Right lobe of liver (tissue), 4 donors: Measurements from ENCODE around the gene HPN.

Source experiments
- CTCF ChIP-seq, 4 donors: fragments of 200-600 bp in 3 of 4; fragments of 450-650 bp in 1 of 4; IDR thresholded peaks; one replicate each; pipeline versions ENCODE4 v1.5.1 to v1.8.0; 2016 to 2022; ENCODE audit warnings: antibody characterized with exemption in 4 of 4, mild to moderate bottlenecking in 2 of 4
- POLR2A ChIP-seq: fragments of 450-650 bp; IDR thresholded peaks from one replicate; pipeline ENCODE4 v1.6.1; 2017; ENCODE audit warnings: antibody characterized with exemption, mild to moderate bottlenecking
- donor health status: DM: no; HTN: no; CAD: no.
- donor health status: DM: no; HTN: no; CAD: no.
- donor health status: DM: no; HTN: yes; CAD: no.

GRCh38 chr19:35079826-35080225, 38.3 kb downstream of the HPN start:
- TF ChIP-seq CTCF (IDR thresholded peaks at IDR 0.05) (no peak), POLR2A (no peak)
